Thymus (tissue), 14 donors: ENCODE data around the gene SLC16A6. TPM values are rescaled to one million over a fixed set of nuclear protein-coding genes. Genes with fewer than 3 reads are reported as not detected.
"Not testable (repeated sequence)": the region's sequence is repeated elsewhere in the genome, so short reads cannot be mapped to it uniquely, and the experiment has no call there.

Experiments used
- DNase-seq, 9 donors: peaks; one replicate each; pipeline ENCODE4 v3.0.0-alpha.2; 2013; ENCODE audit warnings: low spot score in 9 of 9, low read depth in 6 of 9, missing footprints in 1 of 9
- H3K27ac ChIP-seq, 2 donors: one replicate each; pipeline ENCODE4 v1.5.1; 2013; ENCODE audit warnings: control low read depth in 1 of 2, low read depth in 1 of 2, low read length in 1 of 2, mild to moderate bottlenecking in 1 of 2, moderate library complexity in 1 of 2
- H3K27me3 ChIP-seq, 2 donors: one replicate each; pipeline ENCODE4 v1.5.1; 2013; ENCODE audit warnings: low read length in 1 of 2; ENCODE audit not compliant: control insufficient read depth in 2 of 2, insufficient read depth in 1 of 2
- H3K36me3 ChIP-seq, 2 donors: one replicate each; pipeline ENCODE4 v1.5.1; 2013; ENCODE audit warnings: low read length in 1 of 2, mild to moderate bottlenecking in 1 of 2, moderate library complexity in 1 of 2; ENCODE audit not compliant: control insufficient read depth in 2 of 2, insufficient read depth in 2 of 2
- H3K4me1 ChIP-seq, 2 donors: one replicate each; pipeline ENCODE4 v1.5.1; 2013; ENCODE audit warnings: low read length in 2 of 2; ENCODE audit not compliant: control insufficient read depth in 2 of 2, insufficient read depth in 2 of 2
- H3K4me3 ChIP-seq, 2 donors: one replicate each; pipeline ENCODE4 v1.5.1; 2013; ENCODE audit warnings: low read length in 2 of 2, control low read depth in 1 of 2, mild to moderate bottlenecking in 1 of 2
- H3K9me3 ChIP-seq, 2 donors: one replicate each; pipeline ENCODE4 v1.5.1; 2013; ENCODE audit warnings: low read length in 1 of 2, mild to moderate bottlenecking in 1 of 2; ENCODE audit not compliant: control insufficient read depth in 2 of 2, insufficient read depth in 1 of 2
- WGBS: extraction: QIAGEN DNeasy Blood & Tissue Kit; methylation state at CpG from one replicate; pipeline ENCODE4 v1.1.7; 2013; 5-methylcytosine and 5-hydroxymethylcytosine counted together
- long read RNA-seq, 10 donors: transcript quantifications; one replicate each; lab custom pipeline, GENCODE V29; 2026
- polyA plus RNA-seq: library from polyadenylated mRNA; stranded (reverse); fragments of 200-250 nt; gene quantifications from one replicate; pipeline ENCODE4 v1.2.3, GENCODE V29; 2013
- total RNA-seq: library from RNA; stranded (reverse); fragments of 120-200 nt; gene quantifications from one replicate; pipeline ENCODE4 v1.2.4, GENCODE V29; 2013
- donor health status: healthy.

Gene SLC16A6, protein sequence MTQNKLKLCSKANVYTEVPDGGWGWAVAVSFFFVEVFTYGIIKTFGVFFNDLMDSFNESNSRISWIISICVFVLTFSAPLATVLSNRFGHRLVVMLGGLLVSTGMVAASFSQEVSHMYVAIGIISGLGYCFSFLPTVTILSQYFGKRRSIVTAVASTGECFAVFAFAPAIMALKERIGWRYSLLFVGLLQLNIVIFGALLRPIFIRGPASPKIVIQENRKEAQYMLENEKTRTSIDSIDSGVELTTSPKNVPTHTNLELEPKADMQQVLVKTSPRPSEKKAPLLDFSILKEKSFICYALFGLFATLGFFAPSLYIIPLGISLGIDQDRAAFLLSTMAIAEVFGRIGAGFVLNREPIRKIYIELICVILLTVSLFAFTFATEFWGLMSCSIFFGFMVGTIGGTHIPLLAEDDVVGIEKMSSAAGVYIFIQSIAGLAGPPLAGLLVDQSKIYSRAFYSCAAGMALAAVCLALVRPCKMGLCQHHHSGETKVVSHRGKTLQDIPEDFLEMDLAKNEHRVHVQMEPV
- 2.0 TPM for total RNA-seq
- 2.4 TPM for polyA plus RNA-seq
- long read RNA-seq, donor 1: 0 reads
- long read RNA-seq, donor 2: 0 reads
- long read RNA-seq, donor 3, partial matches to known transcripts: 0 of 1 reads
- long read RNA-seq, donor 3, other reads (novel, unspliced or antisense): 0 of 1 reads
- long read RNA-seq, donor 4: 0 reads
- long read RNA-seq, donor 5: 0 reads
- long read RNA-seq, donor 6: 0 reads
- long read RNA-seq, donor 7: 0 reads
- long read RNA-seq, donor 8, partial matches to known transcripts: 0 of 1 reads
- long read RNA-seq, donor 8, other reads (novel, unspliced or antisense): 0 of 1 reads
- long read RNA-seq, donor 9: 0 reads
- long read RNA-seq, donor 10: 0 reads

DNA sequence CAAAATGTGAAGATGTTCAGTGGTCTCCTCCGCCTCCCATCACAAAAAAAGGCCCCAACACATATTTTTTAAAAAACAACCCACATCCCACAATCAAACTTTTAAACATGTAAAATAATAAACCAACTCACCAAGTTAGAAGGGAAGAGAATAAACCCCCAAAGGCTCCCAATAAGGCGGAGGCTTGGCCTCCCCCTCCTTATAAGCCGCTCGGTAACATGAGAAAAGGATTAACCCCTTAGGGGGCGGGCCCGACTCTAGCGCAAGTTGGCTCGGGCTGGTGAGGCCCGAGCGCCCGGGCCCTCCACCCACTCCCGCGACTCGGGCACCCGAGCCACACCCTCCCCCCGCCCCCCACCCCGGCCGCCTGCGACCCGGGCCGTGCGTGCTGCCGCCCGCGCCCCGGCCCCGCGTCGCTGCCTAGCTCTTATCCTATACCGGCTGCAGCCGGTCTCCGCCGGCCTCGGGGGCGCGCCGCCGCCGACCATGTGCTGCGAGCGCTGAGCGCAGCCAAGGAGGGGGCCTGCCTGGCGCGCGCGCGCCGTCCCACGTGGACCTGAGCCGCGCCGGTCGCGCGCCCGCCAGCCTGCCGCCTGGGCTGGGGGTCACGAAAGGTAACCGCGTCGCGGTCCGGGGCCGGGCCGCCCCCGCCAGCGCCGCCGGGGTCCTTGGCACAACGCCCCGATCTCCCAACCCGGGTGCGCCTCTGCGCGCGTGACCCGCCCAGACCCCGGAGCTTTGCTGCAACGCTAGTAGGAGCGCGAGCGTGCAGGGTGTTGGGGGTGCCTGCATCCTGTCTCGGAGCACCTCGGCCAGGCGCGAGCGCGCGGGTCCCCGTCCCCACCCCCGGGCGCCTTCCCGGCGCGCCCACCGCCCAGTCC is at the start of gene SLC16A6, which contains the start of gene ARSG:
Gene SLC16A6 (minus strand): TSS at position 173 of the 881 bp plus-strand sequence. CDS start 12,807 bp downstream, outside the sequence.
Gene ARSG (plus strand): TSS at position 541 of the 881 bp plus-strand sequence. CDS start 15,999 bp downstream, outside the sequence.
- Histone ChIP-seq H3K27me3 (peaks cover 0 to 16% of the 10 kb centered on the region in 2 donors), H3K27ac (peak within 1 kb of the TSS; percentile 89 to 94), H3K4me3 (peak within 1 kb of the TSS; percentile 74 to 79), H3K4me1 (peaks cover 12 to 38% of the 10 kb centered on the region in 2 donors), H3K36me3 (no peaks in the 10 kb centered on the region), H3K9me3 (no peaks in the 10 kb centered on the region)
- DNase-seq: peak in 7 of 9 donors; percentile 73 to 93 (median 84)
- under 1% methylated on average over 96 of the region's 96 CpGs for WGBS

DNA sequence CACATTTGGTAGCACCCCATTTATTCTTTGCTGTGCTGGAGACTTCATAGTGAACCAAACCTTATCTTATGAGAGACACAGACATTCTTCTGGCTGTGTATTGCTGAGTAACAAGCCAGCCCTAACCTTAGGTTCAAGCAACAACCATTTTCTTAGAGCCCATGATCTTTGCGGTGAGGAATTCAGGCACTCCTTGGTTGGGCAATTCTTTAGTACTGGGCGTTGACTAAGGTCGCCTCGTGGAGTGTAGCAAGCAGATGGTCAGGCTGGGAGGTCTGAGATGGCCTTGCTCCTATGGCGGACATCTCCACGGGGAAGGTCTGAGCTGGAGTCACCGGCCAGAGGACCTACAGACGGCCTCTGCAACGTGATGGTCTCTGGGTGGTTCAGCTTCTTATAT is 43.5 kb upstream of the SLC16A6 start:
- H3K4me1 ChIP-seq: no peaks in the 10 kb centered on the region
- H3K4me3 ChIP-seq: no peak overlapping the region
- H3K27me3 ChIP-seq: no peaks in the 10 kb centered on the region
- H3K36me3 ChIP-seq: no peaks in the 10 kb centered on the region
- H3K9me3 ChIP-seq: peaks cover 2 to 24% of the 10 kb centered on the region in 2 donors
- H3K27ac ChIP-seq: no peak overlapping the region
- no peak for DNase-seq
- WGBS: 98% methylated on average over 9 of the region's 9 CpGs

DNA sequence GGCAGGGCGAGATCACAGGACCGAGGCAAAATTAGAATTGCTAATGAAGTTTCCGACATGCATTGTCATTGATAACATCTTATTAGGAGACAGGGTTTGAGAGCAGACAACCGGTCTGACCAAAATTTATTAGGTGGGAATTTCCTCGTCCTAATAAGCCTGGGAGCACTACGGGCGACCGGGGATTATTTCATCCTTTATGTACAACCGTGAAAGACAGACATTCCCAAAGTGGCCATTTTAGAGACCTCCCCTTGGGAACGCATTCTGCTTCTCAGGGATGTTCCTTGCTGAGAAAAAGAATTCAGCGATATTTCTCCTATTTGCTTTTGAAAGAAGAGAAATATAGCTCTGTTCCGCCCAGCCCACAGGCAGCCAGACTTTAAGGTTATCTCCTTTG is 41.0 kb upstream of the SLC16A6 start:
- 98% methylated on average over 12 of the region's 12 CpGs for WGBS
- H3K27ac ChIP-seq, H3K4me3 ChIP-seq, H3K36me3 ChIP-seq, H3K27me3 ChIP-seq, DNase-seq, H3K4me1 ChIP-seq: not testable (repeated sequence)
- H3K9me3 ChIP-seq: peaks cover 2 to 24% of the 10 kb centered on the region in 2 donors

DNA sequence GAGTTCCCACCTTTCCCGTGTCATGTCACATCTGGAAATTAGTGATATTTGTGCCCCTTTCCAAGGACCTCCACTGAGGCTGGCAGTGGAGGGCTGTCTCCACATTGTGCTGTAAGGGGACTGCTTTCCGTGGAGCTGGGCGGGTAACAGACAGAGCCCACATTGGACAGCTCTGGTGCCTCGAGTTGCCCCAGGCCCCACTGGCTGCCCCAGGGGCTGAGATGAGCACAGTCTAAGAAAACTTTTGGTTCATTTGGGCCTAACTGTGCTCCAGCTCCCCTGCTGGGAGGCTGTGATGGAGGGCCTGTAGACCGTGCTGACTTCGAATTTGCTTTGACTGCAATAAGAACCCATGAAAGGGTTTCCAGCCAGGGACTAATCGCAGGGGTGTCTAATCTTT is 38.4 kb upstream of the SLC16A6 start:
- Histone ChIP-seq H3K4me1 (no peaks in the 10 kb centered on the region), H3K4me3 (no peak overlapping the region), H3K27ac (no peak overlapping the region), H3K36me3 (no peaks in the 10 kb centered on the region), H3K27me3 (no peaks in the 10 kb centered on the region), H3K9me3 (peaks cover 2 to 25% of the 10 kb centered on the region in 2 donors)
- WGBS: 98% methylated on average over 7 of the region's 7 CpGs
- DNase-seq: no peak

DNA sequence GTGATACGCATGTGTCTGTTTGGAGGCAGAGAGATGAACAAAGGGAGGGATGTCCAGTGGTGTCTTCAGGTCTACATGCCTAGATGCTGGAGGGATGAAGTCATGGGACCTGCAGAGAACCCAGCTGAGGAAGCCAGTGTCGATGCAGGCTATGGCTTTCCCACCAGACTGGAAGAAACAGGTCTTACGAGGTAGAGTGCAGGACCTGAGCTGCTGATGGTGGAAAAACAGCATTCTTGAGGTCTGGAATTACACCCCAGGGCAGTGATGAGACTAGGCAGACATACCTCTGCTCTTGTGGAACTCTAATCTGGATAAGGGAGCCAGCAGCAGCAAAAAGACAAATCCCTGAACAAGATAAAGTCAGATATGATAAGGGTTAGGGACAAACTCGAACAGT is 37.7 kb upstream of the SLC16A6 start:
- DNase-seq: no peak
- H3K27me3 ChIP-seq: no peaks in the 10 kb centered on the region
- no peak overlapping the region for H3K4me3 ChIP-seq
- peaks cover 2 to 25% of the 10 kb centered on the region in 2 donors for H3K9me3 ChIP-seq
- no peaks in the 10 kb centered on the region for H3K36me3 ChIP-seq
- H3K4me1 ChIP-seq: no peaks in the 10 kb centered on the region
- no peak overlapping the region for H3K27ac ChIP-seq
- 83% methylated on average over 4 of the region's 4 CpGs for WGBS

DNA sequence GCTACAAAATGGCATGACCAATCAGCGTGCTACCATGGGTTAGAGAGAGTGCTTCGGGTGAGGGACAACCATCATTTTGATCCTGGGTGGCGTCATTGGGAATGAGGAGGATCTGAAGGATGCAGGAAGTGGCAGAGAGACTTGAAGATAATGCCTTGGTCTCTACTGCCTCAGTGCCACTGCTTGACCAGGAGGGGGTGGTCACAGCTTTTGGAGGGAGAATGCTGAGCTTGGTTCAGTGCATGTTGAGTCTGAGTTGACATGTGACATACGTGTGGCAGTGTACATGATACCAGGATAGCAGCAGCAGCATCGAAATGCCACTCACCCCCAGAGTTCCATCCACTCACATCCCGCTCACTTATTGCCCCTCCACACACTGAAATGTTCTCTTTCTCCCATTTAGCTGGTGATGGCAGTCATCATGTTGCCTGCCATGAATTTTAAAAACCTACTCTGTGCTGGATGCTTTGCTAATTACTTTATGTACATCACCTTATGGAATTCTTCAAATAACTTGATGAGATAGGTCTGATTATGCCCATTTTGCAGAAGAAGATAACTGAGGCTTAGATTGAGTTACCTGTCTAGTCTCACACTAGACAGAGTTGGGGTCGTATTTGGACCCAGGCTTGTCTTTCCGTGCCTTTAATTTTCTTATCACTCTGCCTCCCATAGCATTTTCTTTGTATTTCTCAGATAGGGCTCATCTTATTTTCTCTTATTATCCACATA is 37.1 kb upstream of the SLC16A6 start:
- 96% methylated on average over 8 of the region's 8 CpGs for WGBS
- DNase-seq: no peak
- Histone ChIP-seq H3K36me3 (no peaks in the 10 kb centered on the region), H3K9me3 (peaks cover 2 to 22% of the 10 kb centered on the region in 2 donors), H3K4me3 (no peak overlapping the region), H3K27me3 (no peaks in the 10 kb centered on the region), H3K27ac (no peak overlapping the region), H3K4me1 (no peaks in the 10 kb centered on the region)

DNA sequence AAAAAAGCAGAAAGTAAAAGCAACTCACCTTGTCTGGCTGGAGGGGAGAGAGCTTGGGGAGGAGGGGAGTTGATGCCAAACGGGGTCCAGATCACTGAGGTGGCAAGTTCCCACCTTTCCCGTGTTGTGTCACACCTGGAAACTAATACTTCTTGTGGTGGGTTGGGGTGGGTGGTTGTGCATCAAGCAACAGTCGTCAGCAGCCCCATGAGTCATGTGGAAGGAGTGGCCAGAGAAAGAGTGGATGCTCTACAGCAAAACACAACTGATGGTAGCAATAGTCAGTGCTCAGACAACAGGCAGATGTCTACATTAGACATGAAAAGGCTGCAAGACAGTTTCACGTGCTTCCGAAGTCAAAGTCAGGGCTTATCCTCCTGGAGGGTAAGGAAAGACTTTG is 35.8 kb upstream of the SLC16A6 start:
- H3K36me3 ChIP-seq: no peaks in the 10 kb centered on the region
- no peak overlapping the region for H3K27ac ChIP-seq
- no peaks in the 10 kb centered on the region for H3K27me3 ChIP-seq
- no peak overlapping the region for H3K4me3 ChIP-seq
- H3K4me1 ChIP-seq: no peaks in the 10 kb centered on the region
- no peak for DNase-seq
- 94% methylated on average over 5 of the region's 5 CpGs for WGBS
- peaks cover 2 to 17% of the 10 kb centered on the region in 2 donors for H3K9me3 ChIP-seq

DNA sequence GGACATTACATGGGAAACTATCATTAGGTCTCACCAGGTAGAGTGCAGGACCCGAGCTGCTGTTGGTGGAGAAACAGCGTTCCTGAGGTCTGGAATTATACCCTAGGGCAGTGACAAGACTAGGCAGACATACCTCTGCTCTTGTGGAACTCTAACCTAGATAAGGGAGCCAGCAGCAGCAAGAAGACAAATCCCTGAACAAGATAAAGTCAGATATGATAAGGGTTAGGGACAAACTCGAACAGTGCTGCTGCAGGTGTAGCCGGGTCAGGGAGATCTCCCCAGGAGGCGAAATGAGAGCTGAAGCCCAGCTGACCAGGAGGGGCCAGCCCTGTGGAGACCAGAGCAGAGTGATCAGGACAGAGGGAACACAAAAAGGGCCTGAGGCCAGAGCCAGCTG is 35.0 kb upstream of the SLC16A6 start:
- Histone ChIP-seq H3K27ac (no peak overlapping the region), H3K4me3 (no peak overlapping the region), H3K36me3 (no peaks in the 10 kb centered on the region), H3K4me1 (no peaks in the 10 kb centered on the region), H3K27me3 (no peaks in the 10 kb centered on the region), H3K9me3 (peaks cover 0 to 10% of the 10 kb centered on the region in 2 donors)
- WGBS: 97% methylated on average over 5 of the region's 5 CpGs
- no peak for DNase-seq
